ENCODE results near the gene PROK1.
"Not testable (repeated sequence)": the region's sequence is repeated elsewhere in the genome, so short reads cannot be mapped to it uniquely, and the experiment has no call there.

The PROK1 gene

GRCh38 chr1:110450929-110451328, at the start of gene PROK1:
PROK1 (plus strand) TSS chr1:110451149; CDS start chr1:110451217, 68 bp downstream.
- TF ChIP-seq CTCF (conservative IDR thresholded peaks at IDR 0.05; ENCODE audit: control insufficient read depth, insufficient read depth, low read depth, low read length): no peak
- H3K4me3 ChIP-seq (ENCODE audit: control insufficient read depth, low read depth, low read length): no peak within 1 kb of the TSS
- DNase-seq (ENCODE audit: low read depth): no peak

GRCh38 chr1:110403805-110404204, 47.1 kb upstream of the PROK1 start:
- TF ChIP-seq CTCF (conservative IDR thresholded peaks at IDR 0.05; ENCODE audit: control insufficient read depth, insufficient read depth, low read depth, low read length): no peak
- no peak for DNase-seq (ENCODE audit: low read depth)
- H3K4me3 ChIP-seq (ENCODE audit: control insufficient read depth, low read depth, low read length): no peak overlapping the region

GRCh38 chr1:110404401-110404800, 46.5 kb upstream of the PROK1 start:
- H3K4me3 ChIP-seq (ENCODE audit: control insufficient read depth, low read depth, low read length): no peak overlapping the region
- DNase-seq (ENCODE audit: low read depth): no peak
- TF ChIP-seq CTCF (conservative IDR thresholded peaks at IDR 0.05; ENCODE audit: control insufficient read depth, insufficient read depth, low read depth, low read length): no peak

- H3K4me3 ChIP-seq (ENCODE audit: control insufficient read depth, low read depth, low read length): peak overlapping the region; percentile 93
- DNase-seq (ENCODE audit: low read depth): not testable (repeated sequence)
Measured at GRCh38 chr1:110406407-110406806, 44.5 kb upstream of the PROK1 start.

GRCh38 chr1:110407260-110408210, 43.4 kb upstream of the PROK1 start, which contains the start of gene LAMTOR5:
LAMTOR5 (minus strand) TSS chr1:110407694; CDS start chr1:110407620, 74 bp downstream.
- peak within 1 kb of the TSS; percentile 93 for H3K4me3 ChIP-seq (ENCODE audit: control insufficient read depth, low read depth, low read length)
- no peak for TF ChIP-seq CTCF (conservative IDR thresholded peaks at IDR 0.05; ENCODE audit: control insufficient read depth, insufficient read depth, low read depth, low read length)
- DNase-seq (ENCODE audit: low read depth): peak; percentile 91

- DNase-seq (ENCODE audit: low read depth): peak; percentile 25
- TF ChIP-seq CTCF (conservative IDR thresholded peaks at IDR 0.05; ENCODE audit: control insufficient read depth, insufficient read depth, low read depth, low read length): no peak
- H3K4me3 ChIP-seq (ENCODE audit: control insufficient read depth, low read depth, low read length): peak overlapping the region; percentile 93
Measured at GRCh38 chr1:110408488-110408887, 42.5 kb upstream of the PROK1 start.

- no peak for TF ChIP-seq CTCF (conservative IDR thresholded peaks at IDR 0.05; ENCODE audit: control insufficient read depth, insufficient read depth, low read depth, low read length)
- DNase-seq (ENCODE audit: low read depth): no peak
- no peak overlapping the region for H3K4me3 ChIP-seq (ENCODE audit: control insufficient read depth, low read depth, low read length)
Measured at GRCh38 chr1:110409316-110409715, 41.6 kb upstream of the PROK1 start.

Measured in fibroblast of mammary gland (primary cell).